HG03521 (cell line): Measurements from ENCODE around the gene ECM2.

Experiments
- ATAC-seq: cut with Tn5 transposase; IDR thresholded peaks from one replicate; pipeline ENCODE4 v1.9.1; 2021; ENCODE audit warnings: mild to moderate bottlenecking, moderate library complexity; ENCODE audit not compliant: unreplicated experiment

Gene ECM2

DNA sequence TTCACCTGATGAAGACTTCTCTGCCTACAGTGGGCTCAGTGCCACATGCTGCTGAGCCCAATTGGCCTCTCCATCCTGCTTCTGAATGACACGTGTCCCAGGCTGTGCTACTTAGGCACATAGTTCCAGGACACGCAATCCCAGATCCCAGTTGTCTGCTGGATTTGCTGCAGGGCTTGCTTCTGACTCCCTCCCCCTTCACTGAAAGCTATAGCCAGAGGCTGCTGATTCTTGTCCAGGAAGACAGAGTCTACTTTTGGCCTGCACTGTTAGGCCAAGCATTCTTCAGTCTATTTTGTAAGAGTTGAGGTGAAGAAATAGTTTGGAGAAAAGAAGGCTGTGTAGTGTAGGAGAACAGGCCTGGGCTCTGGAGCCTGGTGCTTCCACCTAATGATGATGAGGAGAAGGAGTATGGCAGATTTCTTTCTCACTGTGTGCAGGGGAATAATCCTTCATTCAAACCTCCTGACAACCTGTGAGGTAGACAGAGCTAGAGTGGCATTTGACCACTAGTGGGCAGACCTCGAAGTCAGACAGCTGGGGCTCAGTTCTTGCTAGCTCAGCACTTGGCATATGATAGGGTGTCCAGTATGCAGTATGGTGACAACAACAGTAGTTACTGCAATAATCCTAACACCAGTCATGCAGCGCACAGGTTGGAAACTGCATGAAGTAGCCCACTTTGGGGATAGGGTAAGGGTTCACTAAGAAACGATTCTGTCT is 34.0 kb downstream of the ECM2 start:
- no peak for ATAC-seq

- no peak for ATAC-seq
Measured at GRCh38 chr9:92500725-92501124, 35.1 kb downstream of the ECM2 start.

GRCh38 chr9:92499701-92500100 is 36.1 kb downstream of the ECM2 start:
- ATAC-seq, result no peak

DNA sequence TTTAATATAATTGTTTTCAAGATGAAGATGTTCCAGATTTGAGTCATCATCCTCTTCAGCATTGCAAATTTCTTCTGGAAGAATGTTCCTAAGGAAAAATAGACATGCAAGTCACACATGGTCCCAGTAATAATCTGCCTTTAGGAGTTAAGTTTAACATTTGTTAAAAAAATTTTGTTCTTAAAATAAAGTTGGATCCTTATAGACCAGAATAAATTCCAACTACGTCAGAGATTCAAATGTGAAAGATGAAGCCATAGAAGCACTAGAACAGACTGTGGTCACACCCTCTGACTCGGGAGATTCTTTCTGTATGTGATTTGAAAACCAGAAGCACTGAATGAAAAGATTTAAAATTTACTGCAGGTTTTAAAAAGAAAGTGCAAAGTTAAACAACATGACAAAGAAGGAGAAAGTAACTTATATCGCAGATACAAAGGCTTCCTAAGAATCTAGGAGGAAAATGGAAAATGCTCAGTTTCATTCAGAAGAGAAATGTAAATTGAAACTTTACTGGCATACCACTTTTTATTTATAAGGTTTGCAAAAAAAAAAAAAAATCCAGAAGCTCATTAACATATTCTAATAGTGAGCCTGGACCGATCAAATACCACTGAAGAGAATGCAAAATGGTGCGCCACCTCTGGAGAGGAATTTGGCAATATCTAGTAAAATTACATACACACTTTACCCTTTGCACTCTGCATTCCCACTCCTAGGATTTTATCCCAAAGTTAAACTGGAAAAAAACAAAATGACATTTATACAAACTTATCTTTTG is 39.2 kb downstream of the ECM2 start:
- ATAC-seq, result no peak

DNA sequence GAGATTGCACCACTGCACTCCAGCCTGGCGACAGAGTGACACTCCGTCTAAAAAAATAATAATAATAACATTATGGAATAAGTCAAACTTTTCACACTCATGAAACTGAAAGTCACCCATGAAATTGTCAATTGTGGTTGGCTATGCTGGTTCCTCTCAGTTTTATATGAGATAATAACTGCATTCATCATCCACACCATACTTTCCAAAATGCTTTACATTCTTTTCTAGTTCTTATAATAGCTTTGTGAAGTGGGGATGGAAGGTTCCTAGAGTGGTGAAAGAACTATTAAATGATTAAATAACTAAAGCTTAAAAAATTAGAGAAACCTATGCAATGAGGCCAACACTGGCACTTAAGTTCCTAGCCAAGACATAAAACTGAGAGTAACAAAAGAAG is 40.9 kb downstream of the ECM2 start:
- no peak for ATAC-seq

- no peak for ATAC-seq
Measured at GRCh38 chr9:92493749-92494387, 41.9 kb downstream of the ECM2 start.

- no peak for ATAC-seq
Measured at GRCh38 chr9:92492781-92493401, 42.9 kb downstream of the ECM2 start.

DNA sequence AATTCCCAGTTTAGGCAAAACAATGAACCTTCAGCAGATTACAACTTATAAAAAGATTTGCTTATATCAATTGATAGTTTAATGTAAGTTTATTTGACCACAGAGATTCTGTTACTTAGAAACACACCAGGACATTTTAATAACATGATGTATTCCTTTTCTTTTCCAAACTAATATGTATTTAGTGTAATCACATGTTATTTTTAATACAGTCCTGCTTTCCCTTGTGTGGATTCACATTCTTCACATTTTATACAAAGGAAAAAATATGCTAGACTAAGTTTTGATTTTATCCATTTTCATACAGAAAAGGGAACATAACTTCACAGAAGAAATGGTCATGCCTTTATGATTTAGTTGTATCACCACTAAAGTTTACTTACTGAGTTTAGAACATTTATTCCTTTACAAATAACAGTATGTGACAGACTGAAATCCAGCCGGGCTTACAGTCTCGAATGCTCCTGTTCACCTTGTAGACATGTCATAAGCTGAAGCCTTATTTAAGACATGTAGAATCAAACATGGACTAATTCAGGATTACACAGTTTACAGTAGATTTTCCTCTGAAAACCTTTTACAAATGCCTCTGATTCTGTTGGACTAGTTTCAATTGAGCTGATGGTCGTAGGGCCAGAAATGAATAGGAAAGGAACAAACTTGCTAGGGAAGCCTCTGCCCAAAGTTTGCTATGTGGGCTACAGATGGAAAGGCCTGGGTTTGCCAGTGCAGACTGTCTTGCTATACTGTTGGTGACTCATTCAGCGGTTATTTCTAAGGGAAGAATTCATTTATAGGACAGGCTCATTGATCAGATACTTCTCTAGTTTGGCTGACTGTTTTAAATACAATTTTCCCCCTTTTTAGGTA is 46.9 kb downstream of the ECM2 start:
- ATAC-seq, result no peak

- no peak for ATAC-seq
Measured at GRCh38 chr9:92486371-92486770, 49.4 kb downstream of the ECM2 start.

DNA sequence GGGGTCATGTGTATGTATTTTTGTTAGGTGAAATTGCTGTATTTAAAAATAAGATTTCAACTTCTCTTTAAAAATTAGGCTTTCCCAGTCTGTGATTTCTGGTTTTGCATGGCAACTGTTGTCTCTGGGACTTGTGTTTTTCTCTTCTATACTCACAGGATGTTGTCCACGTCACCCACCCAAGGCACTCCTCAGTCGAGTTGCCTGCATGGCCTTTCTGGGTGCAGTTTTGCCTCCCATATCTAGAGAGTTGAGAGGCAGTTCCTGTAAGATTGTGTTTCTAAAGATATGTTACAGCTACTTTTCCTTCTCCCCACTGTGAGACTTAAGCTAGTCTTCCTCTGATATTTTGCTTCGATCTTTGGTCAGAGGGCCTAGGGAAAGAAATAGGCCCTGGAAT is 51.2 kb downstream of the ECM2 start:
- no peak for ATAC-seq

GRCh38 chr9:92483627-92484545 is 51.9 kb downstream of the ECM2 start:
- ATAC-seq, result no peak

- no peak for ATAC-seq
Measured at GRCh38 chr9:92482805-92483204, 53.0 kb downstream of the ECM2 start.

DNA sequence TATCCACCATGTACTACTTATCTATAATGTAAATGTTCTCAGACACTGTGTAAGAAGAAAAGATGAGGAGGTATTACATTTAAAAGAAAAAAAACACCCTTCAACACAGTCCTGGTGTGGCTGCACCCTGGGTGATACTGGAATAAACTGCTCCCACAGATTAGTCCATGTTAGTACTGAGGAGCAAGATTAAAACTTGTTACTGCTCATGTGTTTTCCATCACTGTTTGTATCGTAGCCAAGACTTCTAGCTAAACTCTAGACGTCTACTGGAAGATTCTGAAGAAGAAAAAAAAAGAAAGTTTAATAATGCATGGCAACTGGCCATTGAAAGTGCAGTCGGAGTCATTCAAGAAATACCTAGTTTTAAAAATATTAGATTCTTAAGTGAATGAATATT is 53.5 kb downstream of the ECM2 start, which contains the start of gene ASPN:
Gene ASPN (minus strand): TSS at position 178 of the 400 bp plus-strand sequence.
- no peak for ATAC-seq

DNA sequence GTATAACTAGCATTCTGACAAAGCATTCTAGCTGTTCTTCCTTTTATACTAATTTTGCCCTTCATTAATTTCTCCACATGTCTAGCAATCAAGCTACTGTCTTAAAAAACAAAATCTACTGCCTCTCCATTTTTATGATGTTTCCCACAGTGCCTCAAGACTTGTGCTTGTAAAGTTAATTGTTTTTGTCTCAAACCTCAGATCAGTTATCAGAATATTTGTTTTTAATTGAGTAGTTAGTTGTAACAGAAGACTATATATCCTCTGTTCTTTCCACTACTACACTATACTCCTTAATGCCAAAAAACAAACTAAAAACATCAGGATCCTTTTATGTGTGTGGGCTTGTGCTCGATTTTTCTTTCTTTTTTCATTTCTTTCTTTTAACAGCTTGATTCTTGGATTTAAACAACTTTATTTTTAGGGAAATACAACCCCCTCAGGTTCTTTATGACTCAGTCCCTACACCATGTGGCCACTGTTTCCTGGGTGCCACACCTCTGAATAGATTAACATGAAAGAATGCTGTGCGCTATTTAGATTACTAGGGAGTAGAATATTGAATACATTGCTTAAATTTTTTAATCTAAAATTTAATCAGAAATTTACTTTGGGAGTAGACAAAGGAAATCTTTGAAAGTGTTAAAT is 54.7 kb downstream of the ECM2 start:
- ATAC-seq, result no peak

- no peak for ATAC-seq
Measured at GRCh38 chr9:92480291-92480771, 55.5 kb downstream of the ECM2 start.

DNA sequence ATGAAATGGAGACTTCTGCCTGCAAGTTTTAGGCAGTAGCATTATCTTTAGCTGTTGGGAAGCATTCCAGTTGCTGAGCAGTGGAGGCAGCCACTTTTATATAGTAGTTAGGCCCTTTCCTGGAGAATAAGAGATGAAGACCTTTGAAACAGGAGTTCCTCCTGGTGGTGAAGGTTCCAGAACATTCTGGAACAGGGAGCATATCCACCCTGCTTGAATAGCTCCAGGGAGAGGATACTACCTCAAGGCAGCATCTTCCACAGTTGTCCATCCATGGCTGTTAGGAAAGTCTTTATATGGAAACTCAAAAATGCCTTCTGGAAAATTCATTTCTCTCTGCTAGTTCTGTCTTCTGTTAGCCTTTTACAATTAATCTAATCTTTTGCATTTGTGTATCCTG is 56.4 kb downstream of the ECM2 start:
- ATAC-seq, result no peak

- ATAC-seq, result no peak
Measured at GRCh38 chr9:92478783-92479182, 57.0 kb downstream of the ECM2 start.

- ATAC-seq, result no peak
Measured at GRCh38 chr9:92476962-92477361, 58.8 kb downstream of the ECM2 start.

DNA sequence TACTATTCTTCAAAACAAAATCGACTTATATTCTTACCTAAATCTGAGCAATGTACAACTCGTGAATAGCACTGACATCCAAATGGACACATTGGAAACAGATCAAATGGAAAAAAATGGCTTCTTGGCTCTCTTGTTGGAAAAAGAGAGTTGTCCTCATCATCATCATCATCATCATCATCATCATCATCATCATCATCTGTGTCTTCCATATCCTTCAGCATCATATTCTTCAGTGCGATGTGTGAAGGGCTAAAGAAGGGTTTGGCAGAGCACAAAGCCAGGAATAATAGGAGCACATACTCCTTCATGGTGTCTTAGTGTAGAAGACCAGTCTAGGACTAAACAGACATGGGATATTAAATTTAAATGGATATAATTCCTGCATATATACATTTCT is 61.2 kb downstream of the ECM2 start:
- no peak for ATAC-seq
